ENCODE measurements around the gene SMKR1.

DNA sequence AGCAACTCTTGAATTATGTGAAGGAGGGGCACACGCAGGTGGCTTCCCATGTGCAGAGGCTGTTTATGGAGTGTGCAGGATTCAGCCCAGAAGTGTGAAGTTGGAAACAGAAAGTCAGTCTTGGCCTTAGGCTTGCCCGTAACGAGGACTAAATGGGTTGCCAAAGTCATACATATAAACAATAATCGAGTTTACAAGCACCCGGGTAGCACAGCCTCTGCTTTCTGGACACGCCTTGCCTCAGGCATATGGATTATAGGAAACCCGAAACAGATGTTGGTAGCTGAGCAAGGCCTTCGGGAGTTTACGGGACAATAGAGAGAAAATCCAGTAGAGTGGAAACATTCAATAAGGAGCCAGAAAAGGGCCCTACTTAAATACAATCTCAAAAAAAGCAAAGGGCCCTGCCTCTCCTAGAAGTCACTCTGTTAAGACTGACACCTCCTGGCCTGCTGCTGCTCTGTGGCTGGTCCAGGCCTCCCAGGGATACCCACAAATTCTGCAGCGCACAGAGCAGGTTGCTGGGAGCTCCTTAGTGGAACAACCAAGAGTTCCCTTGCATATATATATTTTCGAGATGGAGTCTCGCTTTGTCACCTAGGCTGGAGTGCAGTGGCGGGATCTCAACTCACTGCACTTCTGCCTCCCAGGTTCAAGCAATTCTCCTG lies 48.5 kb downstream of the SMKR1 start:
- TF ChIP-seq, protein P1, sequence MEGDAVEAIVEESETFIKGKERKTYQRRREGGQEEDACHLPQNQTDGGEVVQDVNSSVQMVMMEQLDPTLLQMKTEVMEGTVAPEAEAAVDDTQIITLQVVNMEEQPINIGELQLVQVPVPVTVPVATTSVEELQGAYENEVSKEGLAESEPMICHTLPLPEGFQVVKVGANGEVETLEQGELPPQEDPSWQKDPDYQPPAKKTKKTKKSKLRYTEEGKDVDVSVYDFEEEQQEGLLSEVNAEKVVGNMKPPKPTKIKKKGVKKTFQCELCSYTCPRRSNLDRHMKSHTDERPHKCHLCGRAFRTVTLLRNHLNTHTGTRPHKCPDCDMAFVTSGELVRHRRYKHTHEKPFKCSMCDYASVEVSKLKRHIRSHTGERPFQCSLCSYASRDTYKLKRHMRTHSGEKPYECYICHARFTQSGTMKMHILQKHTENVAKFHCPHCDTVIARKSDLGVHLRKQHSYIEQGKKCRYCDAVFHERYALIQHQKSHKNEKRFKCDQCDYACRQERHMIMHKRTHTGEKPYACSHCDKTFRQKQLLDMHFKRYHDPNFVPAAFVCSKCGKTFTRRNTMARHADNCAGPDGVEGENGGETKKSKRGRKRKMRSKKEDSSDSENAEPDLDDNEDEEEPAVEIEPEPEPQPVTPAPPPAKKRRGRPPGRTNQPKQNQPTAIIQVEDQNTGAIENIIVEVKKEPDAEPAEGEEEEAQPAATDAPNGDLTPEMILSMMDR (conservative IDR thresholded peaks at IDR 0.05; ENCODE audit: low read depth, low read length) = no peak
- no peak for TF ChIP-seq EZH2phosphoT487 (IDR thresholded peaks at IDR 0.05; ENCODE audit: borderline replicate concordance, low read length)
